WTC11 (cell line): ENCODE results near the gene LBX2. TPM values are rescaled to one million over a fixed set of nuclear protein-coding genes. Genes with fewer than 3 reads are reported as not detected.
A peak's percentile ranks its signal among the peaks of the same experiment; 100 is the strongest.
"Not testable (repeated sequence)": the region's sequence is repeated elsewhere in the genome, so short reads cannot be mapped to it uniquely, and the experiment has no call there.

Experiments
- ATAC-seq: fragments of 200-7000 bp; cut with Tn5 transposase; 2 replicates; pipeline ENCODE4 v1.10.0; 2021; ENCODE audit warnings: mild to moderate bottlenecking, moderate library complexity
- CTCF ChIA-PET: fragments of 300-600 bp; sonication (Branson Sonifier 250); formaldehyde crosslinking; loops from one replicate; lab custom pipeline; 2021; ENCODE audit warnings: antibody characterized with exemption; lab: Charles Lee
- POLR2A ChIA-PET: fragments of 350-600 bp; sonication (Branson Sonifier 250); formaldehyde crosslinking; loops from one replicate; lab custom pipeline; 2021; ENCODE audit warnings: antibody characterized with exemption; lab: Charles Lee
- DNase-seq: peaks from one replicate; pipeline ENCODE4 v3.0.0; 2021; ENCODE audit warnings: low spot score
- H3K27ac Mint-ChIP-seq: 2 replicates; pipeline ENCODE4 v1.8.0; 2021; ENCODE audit warnings: mixed read lengths
- H3K27me3 Mint-ChIP-seq: 2 replicates; pipeline ENCODE4 v1.8.0; 2021; ENCODE audit warnings: low read depth, mild to moderate bottlenecking, moderate library complexity, mixed read lengths
- H3K36me3 Mint-ChIP-seq: 2 replicates; pipeline ENCODE4 v1.8.0; 2021; ENCODE audit warnings: mixed read lengths
- H3K4me1 Mint-ChIP-seq: 2 replicates; pipeline ENCODE4 v1.8.0; 2022; ENCODE audit warnings: mixed read lengths
- H3K4me3 Mint-ChIP-seq: 2 replicates; pipeline ENCODE4 v1.8.0; 2021; ENCODE audit warnings: mild to moderate bottlenecking, moderate library complexity, mixed read lengths
- H3K9me3 Mint-ChIP-seq: 2 replicates; pipeline ENCODE4 v1.8.0; 2021; ENCODE audit warnings: mixed read lengths
- CREM ChIP-seq: sonication (generic); formaldehyde crosslinking; IDR thresholded peaks from 2 replicates; pipeline ENCODE4 v1.8.1; 2022; ENCODE audit warnings: mild to moderate bottlenecking, missing genetic modification reagents, moderate library complexity
- EMX1 ChIP-seq: fragments of 250-450 bp; sonication (Bioruptor Pico); IDR thresholded peaks from 2 replicates; pipeline ENCODE4 v1.8.0; 2021; ENCODE audit warnings: mild to moderate bottlenecking
- ESRRA ChIP-seq: sonication (generic); formaldehyde crosslinking; IDR thresholded peaks from 2 replicates; pipeline ENCODE4 v1.8.1; 2022; ENCODE audit warnings: mild to moderate bottlenecking, missing genetic modification reagents, borderline replicate concordance
- HMGXB4 ChIP-seq: sonication (generic); formaldehyde crosslinking; IDR thresholded peaks from 2 replicates; pipeline ENCODE4 v1.8.1; 2023; ENCODE audit warnings: mild to moderate bottlenecking, moderate library complexity, missing genetic modification reagents
- ZNF232 ChIP-seq: sonication (generic); formaldehyde crosslinking; IDR thresholded peaks from 2 replicates; pipeline ENCODE4 v1.8.0; 2022; ENCODE audit warnings: mild to moderate bottlenecking, missing genetic modification reagents
- total RNA-seq: library from RNA; stranded (reverse); gene quantifications from 3 replicates; pipeline ENCODE4 v1.2.3, GENCODE V29; 2021
- TF ChIP-seq, protein P1 (sequence below): sonication (generic); formaldehyde crosslinking; IDR thresholded peaks from 2 replicates; pipeline ENCODE4 v1.8.1; 2022; ENCODE audit warnings: mild to moderate bottlenecking, moderate library complexity, missing genetic modification reagents
- TF ChIP-seq, protein P2 (sequence below): fragments of 200-600 bp; IDR thresholded peaks from 2 replicates; pipeline ENCODE4 v1.8.0; 2022; ENCODE audit warnings: antibody characterized with exemption

LBX2 gene
- total RNA-seq, 1 experiment from 2014 or later = 1.0 TPM

DNA sequence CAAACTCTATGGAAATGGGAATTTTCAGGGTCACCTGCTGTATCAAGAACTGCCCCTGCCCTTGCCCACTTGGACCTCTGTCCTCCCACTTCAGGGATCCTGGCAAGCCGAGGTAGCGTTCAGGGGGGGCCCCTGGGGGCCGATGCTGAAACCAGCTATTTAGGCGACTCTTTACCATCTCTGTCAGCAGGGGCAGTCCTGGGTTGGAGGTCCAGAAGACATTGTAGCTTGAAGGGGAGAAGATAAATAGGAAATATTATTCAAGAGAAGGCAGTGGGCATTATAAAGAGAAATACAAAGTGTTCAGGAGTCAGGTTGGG lies 36.7 kb downstream of the LBX2 start:
- H3K9me3 Mint-ChIP-seq = no peaks in the 10 kb centered on the region
- H3K27me3 Mint-ChIP-seq = no peaks in the 10 kb centered on the region
- no peak for TF ChIP-seq ZNF232 (CRISPR knock-in tag)
- TF ChIP-seq, protein P1, sequence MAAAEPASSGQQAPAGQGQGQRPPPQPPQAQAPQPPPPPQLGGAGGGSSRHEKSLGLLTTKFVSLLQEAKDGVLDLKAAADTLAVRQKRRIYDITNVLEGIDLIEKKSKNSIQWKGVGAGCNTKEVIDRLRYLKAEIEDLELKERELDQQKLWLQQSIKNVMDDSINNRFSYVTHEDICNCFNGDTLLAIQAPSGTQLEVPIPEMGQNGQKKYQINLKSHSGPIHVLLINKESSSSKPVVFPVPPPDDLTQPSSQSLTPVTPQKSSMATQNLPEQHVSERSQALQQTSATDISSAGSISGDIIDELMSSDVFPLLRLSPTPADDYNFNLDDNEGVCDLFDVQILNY (CRISPR knock-in tag) = no peak
- TF ChIP-seq, all 79 proteins: peak for 0
- DNase-seq = no peak
- no peak overlapping the region for H3K27ac Mint-ChIP-seq
- POLR2A ChIA-PET = no interaction called here
- peak overlapping the region; percentile 3; the same call in 1 of the 2 replicates for H3K4me3 Mint-ChIP-seq
- no peak for ATAC-seq
- peaks cover 9% of the 10 kb centered on the region for H3K36me3 Mint-ChIP-seq
- CTCF ChIA-PET = interaction anchor here (2.0 kb wide), 1 partner anchor 12 kb away, joined by 8 read pairs; no protein-coding TSS in a partner anchor
- H3K4me1 Mint-ChIP-seq = peaks cover 20% of the 10 kb centered on the region

DNA sequence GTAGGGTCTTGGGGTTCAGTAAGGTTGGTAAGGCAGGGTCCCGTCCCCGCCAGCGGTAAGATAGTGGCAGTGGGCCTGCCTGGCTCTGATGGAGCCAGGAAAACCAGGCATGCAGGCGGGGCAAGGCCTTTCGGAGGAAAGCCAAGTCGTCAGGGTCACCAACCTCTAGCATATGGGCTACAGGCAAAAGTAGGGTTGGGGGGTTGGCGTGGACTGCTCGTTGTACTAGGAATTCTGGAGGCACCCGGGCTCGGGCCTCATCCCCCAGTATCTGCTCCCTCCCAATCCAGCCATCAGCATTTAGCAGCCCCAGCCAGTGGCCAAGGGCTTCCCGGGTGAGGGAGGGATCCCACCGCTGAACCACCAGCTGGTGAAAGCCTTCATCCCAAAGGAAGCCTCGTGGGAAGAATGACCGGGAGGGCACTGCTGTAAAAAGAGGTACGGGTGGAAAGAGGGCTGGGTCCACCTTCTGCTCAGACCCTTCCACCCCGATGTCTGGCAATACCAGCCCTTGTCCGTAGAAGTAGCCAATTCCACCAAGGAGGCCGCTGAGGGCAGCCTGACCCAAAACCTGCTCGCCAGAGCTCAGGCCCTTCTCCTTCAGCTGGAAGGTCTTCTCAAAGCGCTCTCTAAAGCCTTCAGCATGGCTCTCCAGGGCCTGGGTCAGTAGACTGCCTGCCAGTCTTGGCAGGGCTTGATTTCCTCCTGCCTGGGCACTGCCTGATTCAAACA lies 37.2 kb downstream of the LBX2 start:
- no peaks in the 10 kb centered on the region for H3K9me3 Mint-ChIP-seq
- ChIA-PET POLR2A (interaction anchor here (0.8 to 1.2 kb wide), 2 partner anchors 20 to 22 kb away, joined by 3 to 5 read pairs; no protein-coding TSS in a partner anchor), CTCF (interaction anchor here (0.6 to 2.1 kb wide), 15 partner anchors 10 to 148 kb away, joined by 3 to 32 read pairs (median 5); partner anchors contain the start of genes CCDC142, MRPL53 and TTC31)
- no peak for DNase-seq
- H3K27ac Mint-ChIP-seq = no peak overlapping the region
- no peaks in the 10 kb centered on the region for H3K27me3 Mint-ChIP-seq
- TF ChIP-seq EMX1 (CRISPR knock-in tag) (0 out of 2 replicates have a peak, but pooled peaks have one; percentile 37), HMGXB4 (CRISPR knock-in tag) (no peak), CREM (CRISPR knock-in tag) (no peak)
- TF ChIP-seq, all 79 proteins: peak for 1
- Mint-ChIP-seq H3K4me3 (no peak overlapping the region; the same call in 1 of the 2 replicates), H3K4me1 (peaks cover 21% of the 10 kb centered on the region), H3K36me3 (peaks cover 9% of the 10 kb centered on the region)
- no peak for ATAC-seq

GRCh38 chr2:74461187-74462053 lies 38.0 kb downstream of the LBX2 start:
- peak; percentile 59 for DNase-seq
- no peaks in the 10 kb centered on the region for H3K9me3 Mint-ChIP-seq
- no peak for TF ChIP-seq ESRRA (CRISPR knock-in tag)
- TF ChIP-seq, protein P2, sequence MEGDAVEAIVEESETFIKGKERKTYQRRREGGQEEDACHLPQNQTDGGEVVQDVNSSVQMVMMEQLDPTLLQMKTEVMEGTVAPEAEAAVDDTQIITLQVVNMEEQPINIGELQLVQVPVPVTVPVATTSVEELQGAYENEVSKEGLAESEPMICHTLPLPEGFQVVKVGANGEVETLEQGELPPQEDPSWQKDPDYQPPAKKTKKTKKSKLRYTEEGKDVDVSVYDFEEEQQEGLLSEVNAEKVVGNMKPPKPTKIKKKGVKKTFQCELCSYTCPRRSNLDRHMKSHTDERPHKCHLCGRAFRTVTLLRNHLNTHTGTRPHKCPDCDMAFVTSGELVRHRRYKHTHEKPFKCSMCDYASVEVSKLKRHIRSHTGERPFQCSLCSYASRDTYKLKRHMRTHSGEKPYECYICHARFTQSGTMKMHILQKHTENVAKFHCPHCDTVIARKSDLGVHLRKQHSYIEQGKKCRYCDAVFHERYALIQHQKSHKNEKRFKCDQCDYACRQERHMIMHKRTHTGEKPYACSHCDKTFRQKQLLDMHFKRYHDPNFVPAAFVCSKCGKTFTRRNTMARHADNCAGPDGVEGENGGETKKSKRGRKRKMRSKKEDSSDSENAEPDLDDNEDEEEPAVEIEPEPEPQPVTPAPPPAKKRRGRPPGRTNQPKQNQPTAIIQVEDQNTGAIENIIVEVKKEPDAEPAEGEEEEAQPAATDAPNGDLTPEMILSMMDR = 0 out of 2 replicates have a peak, but pooled peaks have one; percentile 17
- POLR2A ChIA-PET = interaction anchor here (0.8 to 1.2 kb wide), 2 partner anchors 19 to 21 kb away, joined by 3 to 5 read pairs; no protein-coding TSS in a partner anchor
- H3K27me3 Mint-ChIP-seq = no peaks in the 10 kb centered on the region
- peak; percentile 1; the same call in 1 of the 2 replicates for ATAC-seq
- H3K36me3 Mint-ChIP-seq = peaks cover 9% of the 10 kb centered on the region
- no peak overlapping the region for H3K27ac Mint-ChIP-seq
- H3K4me1 Mint-ChIP-seq = peaks cover 27% of the 10 kb centered on the region
- no peak overlapping the region for H3K4me3 Mint-ChIP-seq
- CTCF ChIA-PET = interaction anchor here (0.6 to 2.1 kb wide), 15 partner anchors 10 to 149 kb away, joined by 3 to 32 read pairs (median 5); partner anchors contain the start of genes CCDC142, MRPL53 and TTC31

DNA sequence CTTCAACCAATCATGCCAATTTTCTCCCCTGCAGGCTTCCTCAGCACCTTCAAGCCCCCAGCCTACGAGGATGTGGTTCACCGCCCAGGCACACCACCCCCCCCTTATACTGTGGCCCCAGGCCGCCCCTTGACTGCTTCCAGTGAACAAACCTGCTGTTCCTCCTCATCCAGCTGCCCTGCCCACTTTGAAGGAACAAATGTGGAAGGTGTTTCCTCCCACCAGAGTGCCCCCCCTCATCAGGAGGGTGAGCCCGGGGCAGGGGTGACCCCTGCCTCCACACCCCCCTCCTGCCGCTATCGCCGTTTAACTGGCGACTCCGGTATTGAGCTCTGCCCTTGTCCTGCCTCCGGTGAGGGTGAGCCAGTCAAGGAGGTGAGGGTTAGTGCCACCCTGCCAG lies 39.2 kb downstream of the LBX2 start:
- not testable (repeated sequence) for DNase-seq, ATAC-seq, H3K9me3 Mint-ChIP-seq, H3K36me3 Mint-ChIP-seq, H3K27me3 Mint-ChIP-seq
- H3K4me1 Mint-ChIP-seq = peaks cover 33% of the 10 kb centered on the region
- ChIA-PET POLR2A (interaction anchor here (2.7 kb wide), 1 partner anchor 20 kb away, joined by 29 read pairs; the partner anchor contains the start of gene RTKN), CTCF (interaction anchor here (1.9 to 2.1 kb wide), 2 partner anchors 12 to 20 kb away, joined by 9 to 18 read pairs; partner anchors contain the start of gene MRPL53)
- H3K27ac Mint-ChIP-seq = peak overlapping the region; percentile 41; the same call in 1 of the 2 replicates
- H3K4me3 Mint-ChIP-seq = peak overlapping the region; percentile 96
